Smooth muscle cell (in vitro differentiated cells): ENCODE data around the gene CNTN4. TPM values are rescaled to one million over a fixed set of nuclear protein-coding genes. Genes with fewer than 3 reads are reported as not detected.

Experiments used
- DNase-seq: peaks from one replicate; lab custom pipeline; 2025; ENCODE audit not compliant: unreplicated experiment; lab: John Stamatoyannopoulos, UW
- H2AFZ ChIP-seq: fragments of 200-600 bp; sonication (generic); 2 replicates; pipeline ENCODE4 v1.6.0; 2016; ENCODE audit warnings: antibody characterized with exemption, low read depth, mild to moderate bottlenecking
- H3F3A ChIP-seq: fragments of 200-600 bp; sonication (generic); 2 replicates; pipeline ENCODE4 v1.6.0; 2017; ENCODE audit warnings: antibody characterized with exemption, low read depth
- H3K27ac ChIP-seq: fragments of 200-600 bp; sonication (generic); 2 replicates; pipeline ENCODE4 v1.5.1; 2016; ENCODE audit warnings: low read depth, mild to moderate bottlenecking
- H3K27me3 ChIP-seq: fragments of 200-600 bp; sonication (generic); 2 replicates; pipeline ENCODE4 v1.6.1; 2016; ENCODE audit warnings: low read depth, mild to moderate bottlenecking
- H3K36me3 ChIP-seq: fragments of 200-600 bp; sonication (generic); 2 replicates; pipeline ENCODE4 v1.5.1; 2016; ENCODE audit warnings: low read depth
- H3K4me1 ChIP-seq: fragments of 200-600 bp; sonication (generic); 2 replicates; pipeline ENCODE4 v1.5.1; 2016; ENCODE audit warnings: low read depth
- H3K4me2 ChIP-seq: fragments of 200-600 bp; sonication (generic); 2 replicates; pipeline ENCODE4 v1.6.0; 2016; ENCODE audit warnings: mild to moderate bottlenecking
- H3K4me3 ChIP-seq: fragments of 200-600 bp; sonication (generic); 2 replicates; pipeline ENCODE4 v1.5.1; 2016; ENCODE audit warnings: mild to moderate bottlenecking
- H3K79me2 ChIP-seq: fragments of 200-600 bp; sonication (generic); 2 replicates; pipeline ENCODE4 v1.6.0; 2016; ENCODE audit warnings: low read depth, mild to moderate bottlenecking
- H3K9ac ChIP-seq: fragments of 200-600 bp; sonication (generic); 2 replicates; pipeline ENCODE4 v1.6.0; 2016; ENCODE audit warnings: low read depth
- H3K9me3 ChIP-seq: fragments of 200-600 bp; sonication (generic); replicated peaks from 2 replicates; pipeline ENCODE4 v1.5.1; 2016; ENCODE audit warnings: low read depth
- H4K20me1 ChIP-seq: fragments of 200-600 bp; sonication (generic); 2 replicates; pipeline ENCODE4 v1.6.0; 2016; ENCODE audit warnings: low read depth
- WGBS: methylation state at CpG from one replicate; pipeline ENCODE4 v1.1.7; 2016; ENCODE audit warnings: low lambda C conversion rate; 5-methylcytosine and 5-hydroxymethylcytosine counted together
- polyA plus RNA-seq: library from polyadenylated mRNA; unstranded; fragments of >200 nt; fragmentation: Nextera tagmentation; extraction: Ambion mirVana; gene quantifications from 2 replicates; pipeline ENCODE4 v1.2.1, GENCODE V29; 2016
- total RNA-seq: library from RNA; depleted of rRNA; stranded (reverse); fragments of >200 nt; gene quantifications from 2 replicates; pipeline ENCODE4 v1.2.3, GENCODE V29; 2014
- TF ChIP-seq, protein P1 (sequence below): fragments of 200-600 bp; sonication (generic); IDR thresholded peaks from 2 replicates; pipeline ENCODE4 v1.5.1; 2017; ENCODE audit warnings: borderline replicate concordance, mild to moderate bottlenecking, antibody characterized with exemption; ENCODE audit not compliant: insufficient read depth, poor library complexity, severe bottlenecking

CNTN4 gene
- total and polyA plus RNA-seq, 2 experiments from 2014 or later = 12.1 to 15.8 TPM

DNA sequence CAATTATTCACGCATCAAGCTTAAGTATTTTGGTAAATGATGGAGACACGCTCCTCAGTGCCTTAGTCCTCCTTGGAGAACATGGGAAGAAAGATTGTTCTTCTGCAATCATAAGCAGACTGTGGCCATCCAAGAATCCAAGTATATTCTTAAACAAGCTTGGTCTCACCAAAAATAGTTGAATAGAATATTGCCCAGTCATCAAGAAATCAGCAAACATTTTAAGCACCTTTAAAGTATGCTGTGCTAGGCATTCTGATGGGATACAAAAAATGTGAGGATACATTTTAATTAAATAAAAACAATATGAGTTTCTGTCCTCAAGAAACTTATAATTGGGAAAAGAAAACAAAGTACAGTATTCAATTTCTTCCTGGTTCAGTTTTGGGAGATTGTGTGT is 445.5 kb downstream of the CNTN4 start:
- Histone ChIP-seq H3K4me2 (no peak overlapping the region), H3K36me3 (no peaks in the 10 kb centered on the region), H3K4me1 (no peaks in the 10 kb centered on the region), H3K79me2 (no peaks in the 10 kb centered on the region), H4K20me1 (no peaks in the 10 kb centered on the region), H3K4me3 (no peak overlapping the region), H3K27me3 (no peaks in the 10 kb centered on the region), H3K27ac (no peak overlapping the region), H3F3A (no peaks in the 10 kb centered on the region), H3K9me3 (peaks cover 4% of the 10 kb centered on the region), H3K9ac (no peak overlapping the region), H2AFZ (no peak overlapping the region)
- 97% methylated on average over 2 of the region's 2 CpGs for WGBS
- TF ChIP-seq, protein P1, sequence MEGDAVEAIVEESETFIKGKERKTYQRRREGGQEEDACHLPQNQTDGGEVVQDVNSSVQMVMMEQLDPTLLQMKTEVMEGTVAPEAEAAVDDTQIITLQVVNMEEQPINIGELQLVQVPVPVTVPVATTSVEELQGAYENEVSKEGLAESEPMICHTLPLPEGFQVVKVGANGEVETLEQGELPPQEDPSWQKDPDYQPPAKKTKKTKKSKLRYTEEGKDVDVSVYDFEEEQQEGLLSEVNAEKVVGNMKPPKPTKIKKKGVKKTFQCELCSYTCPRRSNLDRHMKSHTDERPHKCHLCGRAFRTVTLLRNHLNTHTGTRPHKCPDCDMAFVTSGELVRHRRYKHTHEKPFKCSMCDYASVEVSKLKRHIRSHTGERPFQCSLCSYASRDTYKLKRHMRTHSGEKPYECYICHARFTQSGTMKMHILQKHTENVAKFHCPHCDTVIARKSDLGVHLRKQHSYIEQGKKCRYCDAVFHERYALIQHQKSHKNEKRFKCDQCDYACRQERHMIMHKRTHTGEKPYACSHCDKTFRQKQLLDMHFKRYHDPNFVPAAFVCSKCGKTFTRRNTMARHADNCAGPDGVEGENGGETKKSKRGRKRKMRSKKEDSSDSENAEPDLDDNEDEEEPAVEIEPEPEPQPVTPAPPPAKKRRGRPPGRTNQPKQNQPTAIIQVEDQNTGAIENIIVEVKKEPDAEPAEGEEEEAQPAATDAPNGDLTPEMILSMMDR = no peak
- DNase-seq = no peak

DNA sequence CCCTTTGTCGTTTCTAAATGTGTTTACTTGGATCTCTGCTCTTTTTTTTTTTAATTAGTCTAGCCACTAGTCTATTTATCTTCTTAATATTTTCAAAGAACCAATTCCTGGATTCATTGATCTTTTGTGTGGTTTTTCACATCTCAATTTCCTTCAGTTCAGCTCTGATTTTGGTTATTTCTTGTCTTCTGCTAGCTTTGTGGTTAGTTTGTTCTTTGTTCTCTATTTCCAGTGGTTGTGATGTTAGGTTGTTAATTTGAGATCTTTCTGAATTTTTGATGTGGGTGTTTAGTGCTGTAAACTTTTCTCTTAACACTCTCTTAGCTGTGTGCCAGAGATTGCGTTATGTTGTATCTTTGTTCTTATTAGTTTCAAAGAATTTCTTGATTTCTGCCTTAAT is 446.1 kb downstream of the CNTN4 start:
- H3K27ac ChIP-seq = no peak overlapping the region
- H2AFZ ChIP-seq = no peak overlapping the region
- no peaks in the 10 kb centered on the region for H3F3A ChIP-seq
- no peak overlapping the region for H3K4me3 ChIP-seq
- no peaks in the 10 kb centered on the region for H4K20me1 ChIP-seq
- no peaks in the 10 kb centered on the region for H3K27me3 ChIP-seq
- TF ChIP-seq, protein P1 = no peak
- H3K4me1 ChIP-seq = no peaks in the 10 kb centered on the region
- no peak overlapping the region for H3K4me2 ChIP-seq
- WGBS = 94% methylated on average over 2 of the region's 2 CpGs
- no peaks in the 10 kb centered on the region for H3K79me2 ChIP-seq
- no peak overlapping the region for H3K9ac ChIP-seq
- no peak for DNase-seq
- peaks cover 4% of the 10 kb centered on the region for H3K9me3 ChIP-seq
- H3K36me3 ChIP-seq = no peaks in the 10 kb centered on the region

DNA sequence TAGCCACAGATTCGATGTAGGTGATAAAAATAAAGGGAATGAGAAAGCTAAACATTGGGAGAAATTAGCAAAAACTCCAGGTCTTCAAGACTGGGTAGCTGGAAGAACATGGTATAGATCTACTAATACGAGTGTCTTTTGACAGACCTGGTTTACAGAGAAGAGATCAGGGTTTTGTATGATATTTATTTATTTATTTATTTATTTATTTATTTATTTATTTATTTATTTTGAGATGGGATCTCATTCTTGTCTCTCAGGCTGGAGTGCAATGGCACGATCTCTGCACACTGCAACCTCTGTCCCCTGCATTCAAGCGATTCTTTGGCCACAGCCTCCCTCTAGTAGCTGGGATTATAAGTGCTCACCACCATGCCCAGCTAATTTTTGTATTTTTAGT is 448.4 kb downstream of the CNTN4 start:
- Histone ChIP-seq H3K4me1 (no peaks in the 10 kb centered on the region), H4K20me1 (no peaks in the 10 kb centered on the region), H3K9ac (no peak overlapping the region), H3K79me2 (no peaks in the 10 kb centered on the region), H3K4me2 (no peak overlapping the region), H3K27ac (no peak overlapping the region), H3K9me3 (peaks cover 4% of the 10 kb centered on the region), H3K4me3 (no peak overlapping the region), H3F3A (no peaks in the 10 kb centered on the region), H3K27me3 (no peaks in the 10 kb centered on the region), H2AFZ (no peak overlapping the region), H3K36me3 (no peaks in the 10 kb centered on the region)
- TF ChIP-seq, protein P1 = no peak
- no peak for DNase-seq
- WGBS = 91% methylated on average over 4 of the region's 4 CpGs

DNA sequence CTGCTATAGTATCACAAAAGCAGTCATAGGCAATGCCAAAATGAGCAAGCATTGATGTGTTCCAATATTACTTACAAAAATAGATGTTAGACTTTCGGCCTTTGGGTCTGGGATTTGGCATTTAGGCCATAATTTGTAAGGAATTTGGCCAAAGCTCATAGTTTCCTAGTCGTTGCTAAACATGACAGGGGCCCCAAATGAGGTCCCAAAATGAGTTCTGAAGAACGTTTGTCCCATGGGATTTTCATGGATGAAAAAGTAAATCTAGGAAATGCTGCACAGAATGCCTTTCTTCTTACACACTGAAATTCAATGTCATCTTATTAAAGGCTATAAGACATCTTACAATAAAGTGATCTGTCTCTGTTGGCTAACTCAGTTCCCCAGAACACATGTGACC is 456.0 kb downstream of the CNTN4 start:
- Histone ChIP-seq H3K4me2 (no peak overlapping the region), H3K36me3 (no peaks in the 10 kb centered on the region), H4K20me1 (no peaks in the 10 kb centered on the region), H3K27ac (no peak overlapping the region), H3K79me2 (no peaks in the 10 kb centered on the region), H2AFZ (no peak overlapping the region), H3K4me3 (no peak overlapping the region), H3K9ac (no peak overlapping the region), H3K9me3 (no peaks in the 10 kb centered on the region), H3F3A (no peaks in the 10 kb centered on the region), H3K4me1 (no peaks in the 10 kb centered on the region), H3K27me3 (no peaks in the 10 kb centered on the region)
- DNase-seq = no peak
- 74% methylated on average over 3 of the region's 3 CpGs for WGBS
- TF ChIP-seq, protein P1 = no peak
